ENCODE measurements around the gene RGPD8. TPM values are rescaled to one million over a fixed set of nuclear protein-coding genes. Genes with fewer than 3 reads are reported as not detected.

The RGPD8 gene
- total RNA-seq, 8 experiments from 2014 or later, result 7.8 to 21.3 (median 16.0) TPM

- ATAC-seq (replicated peaks in 6 of 8), result no peak
- Histone ChIP-seq H3K4me3 (no peak overlapping the region), H3K4me1 (replicated peaks in 1 of 2) (no peaks in the 10 kb centered on the region), H3K27ac (no peak overlapping the region)
- in situ Hi-C loops (cut with MboI; ENCODE audit: low pct_unique_long_range_greater_than_20kb in 2 of 9, low sequenced_read_pairs in 9 of 9, unreplicated experiment in 9 of 9), result no loop called here
- 17 to 100% (median 95%) methylated on average over 1 to 2 of the region's 2 CpGs; no CpG with 5 or more reads in 2 of the 10 experiments for WGBS, 10 experiments
Observed at GRCh38 chr2:112342067-112342550, 91.3 kb downstream of the RGPD8 start.

GRCh38 chr2:112340475-112341267, 92.8 kb downstream of the RGPD8 start:
- ATAC-seq (replicated peaks in 6 of 8), result peak; percentile 30 to 97 (median 86)
- H3K4me1 ChIP-seq (replicated peaks in 1 of 2), result no peaks in the 10 kb centered on the region
- H3K4me3 ChIP-seq, result no peak overlapping the region
- H3K27ac ChIP-seq, result no peak overlapping the region
- in situ Hi-C loops (cut with MboI; ENCODE audit: low pct_unique_long_range_greater_than_20kb in 2 of 9, low sequenced_read_pairs in 9 of 9, unreplicated experiment in 9 of 9), result no loop called here
- 33 to 89% (median 78%) methylated on average over 2 to 8 of the region's 9 CpGs; no CpG with 5 or more reads in 1 of the 10 experiments for WGBS, 10 experiments

GRCh38 chr2:112339986-112340385, 93.5 kb downstream of the RGPD8 start:
- WGBS, 10 experiments, result 0 to 100% (median 77%) methylated on average over 1 to 2 of the region's 2 CpGs; no CpG with 5 or more reads in 2 of the 10 experiments
- in situ Hi-C loops (cut with MboI; ENCODE audit: low pct_unique_long_range_greater_than_20kb in 2 of 9, low sequenced_read_pairs in 9 of 9, unreplicated experiment in 9 of 9), result no loop called here
- peak in 2 of 8 experiments; percentile 5 to 16 for ATAC-seq (replicated peaks in 6 of 8)
- no peaks in the 10 kb centered on the region for H3K4me1 ChIP-seq (replicated peaks in 1 of 2)
- no peak overlapping the region for H3K4me3 ChIP-seq
- no peak overlapping the region for H3K27ac ChIP-seq

GRCh38 chr2:112335600-112335999, 97.8 kb downstream of the RGPD8 start:
- no peak for ATAC-seq (replicated peaks in 6 of 8)
- Histone ChIP-seq H3K27ac (no peak overlapping the region), H3K4me3 (no peak overlapping the region), H3K4me1 (replicated peaks in 1 of 2) (no peaks in the 10 kb centered on the region)
- WGBS, 10 experiments, result 25 to 100% (median 83%) methylated on average over 1 of the region's 1 CpG; no CpG with 5 or more reads in 4 of the 10 experiments
- in situ Hi-C loops (cut with MboI; ENCODE audit: low pct_unique_long_range_greater_than_20kb in 2 of 9, low sequenced_read_pairs in 9 of 9, unreplicated experiment in 9 of 9), result no loop called here

GRCh38 chr2:112332123-112332696, 101.2 kb downstream of the RGPD8 start:
- Histone ChIP-seq H3K27ac (no peak overlapping the region), H3K4me1 (replicated peaks in 1 of 2) (no peaks in the 10 kb centered on the region), H3K4me3 (no peak overlapping the region)
- WGBS, 10 experiments, result 0 to 100% (median 80%) methylated on average over 1 to 5 of the region's 5 CpGs; no CpG with 5 or more reads in 1 of the 10 experiments
- ATAC-seq (replicated peaks in 6 of 8), result no peak
- in situ Hi-C loops (cut with MboI; ENCODE audit: low pct_unique_long_range_greater_than_20kb in 2 of 9, low sequenced_read_pairs in 9 of 9, unreplicated experiment in 9 of 9), result no loop called here

- Histone ChIP-seq H3K4me1 (replicated peaks in 1 of 2) (no peaks in the 10 kb centered on the region), H3K27ac (no peak overlapping the region), H3K4me3 (no peak overlapping the region)
- no peak for ATAC-seq (replicated peaks in 6 of 8)
- in situ Hi-C loops (cut with MboI; ENCODE audit: low pct_unique_long_range_greater_than_20kb in 2 of 9, low sequenced_read_pairs in 9 of 9, unreplicated experiment in 9 of 9), result no loop called here
- 80 to 100% (median 94%) methylated on average over 1 to 3 of the region's 3 CpGs; no CpG with 5 or more reads in 2 of the 10 experiments for WGBS, 10 experiments
Observed at GRCh38 chr2:112322919-112323318, 110.5 kb downstream of the RGPD8 start.

- no peak for ATAC-seq (replicated peaks in 6 of 8)
- in situ Hi-C loops (cut with MboI; ENCODE audit: low pct_unique_long_range_greater_than_20kb in 2 of 9, low sequenced_read_pairs in 9 of 9, unreplicated experiment in 9 of 9), result no loop called here
- no peak overlapping the region for H3K27ac ChIP-seq
- no peak overlapping the region for H3K4me3 ChIP-seq
- H3K4me1 ChIP-seq (replicated peaks in 1 of 2), result no peaks in the 10 kb centered on the region
- 71 to 100% methylated on average over 1 of the region's 3 CpGs; no CpG with 5 or more reads in 8 of the 10 experiments for WGBS, 10 experiments
Observed at GRCh38 chr2:112321375-112322320, 111.8 kb downstream of the RGPD8 start.

Other genes with a start within 250 kb of the RGPD8 start
- 10 to 100 TPM; 13.7 to 43.4 (median 22.8) TPM for gene ZC3H8, start 178.6 kb downstream of the RGPD8 start, total RNA-seq
- gene ZC3H6, start 158.0 kb downstream of the RGPD8 start, total RNA-seq, result 10 to 100 TPM in 5 of 8 experiments, 1 to 10 TPM in 3; 3.8 to 21.2 (median 12.4) TPM
- gene TTL, start 48.5 kb upstream of the RGPD8 start, total RNA-seq, result 10 to 100 TPM; 15.0 to 51.1 (median 37.5) TPM
- 10 to 100 TPM; 11.3 to 44.2 (median 15.7) TPM for gene POLR1B, start 108.8 kb upstream of the RGPD8 start, total RNA-seq
- 10 to 100 TPM; 30.5 to 53.0 (median 35.7) TPM for gene CHCHD5, start 151.0 kb upstream of the RGPD8 start, total RNA-seq
- gene SLC20A1, start 212.3 kb upstream of the RGPD8 start, total RNA-seq, result 10 to 100 TPM; 31.4 to 62.2 (median 47.6) TPM